RWPE1 (cell line): ENCODE measurements around the gene CPHXL.

Source experiments
- CTCF ChIA-PET: fragments of 350-600 bp; sonication (Branson Sonifier 250); formaldehyde crosslinking; extraction: SDS; loops from one replicate; lab custom pipeline; 2021; lab: Yijun Ruan, JAX
- POLR2A ChIA-PET: fragments of 400-600 bp; formaldehyde crosslinking; extraction: SDS; loops from one replicate; lab custom pipeline; 2020; ENCODE audit warnings: antibody characterized with exemption; ENCODE audit not compliant: low non-redundant PET; lab: Yijun Ruan, JAX
- DNase-seq: peaks from one replicate; pipeline ENCODE4 v3.0.0; 2012; ENCODE audit warnings: low spot score
- H3K27ac ChIP-seq: fragments of 450-650 bp; 2 replicates; pipeline ENCODE4 v1.5.1; 2017
- TF ChIP-seq, protein P1 (sequence below): fragments of 450-650 bp; conservative IDR thresholded peaks from 2 replicates; pipeline ENCODE4 v1.5.1; 2017; ENCODE audit warnings: low read depth, mild to moderate bottlenecking

Gene CPHXL

GRCh38 chr16:75745823-75746222, 19.5 kb upstream of the CPHXL start:
- ChIA-PET CTCF (interaction anchor here (1.2 kb wide), 1 partner anchor 18 kb away, joined by 3 read pairs; no protein-coding TSS in a partner anchor), POLR2A (no interaction called here)
- TF ChIP-seq, protein P1, sequence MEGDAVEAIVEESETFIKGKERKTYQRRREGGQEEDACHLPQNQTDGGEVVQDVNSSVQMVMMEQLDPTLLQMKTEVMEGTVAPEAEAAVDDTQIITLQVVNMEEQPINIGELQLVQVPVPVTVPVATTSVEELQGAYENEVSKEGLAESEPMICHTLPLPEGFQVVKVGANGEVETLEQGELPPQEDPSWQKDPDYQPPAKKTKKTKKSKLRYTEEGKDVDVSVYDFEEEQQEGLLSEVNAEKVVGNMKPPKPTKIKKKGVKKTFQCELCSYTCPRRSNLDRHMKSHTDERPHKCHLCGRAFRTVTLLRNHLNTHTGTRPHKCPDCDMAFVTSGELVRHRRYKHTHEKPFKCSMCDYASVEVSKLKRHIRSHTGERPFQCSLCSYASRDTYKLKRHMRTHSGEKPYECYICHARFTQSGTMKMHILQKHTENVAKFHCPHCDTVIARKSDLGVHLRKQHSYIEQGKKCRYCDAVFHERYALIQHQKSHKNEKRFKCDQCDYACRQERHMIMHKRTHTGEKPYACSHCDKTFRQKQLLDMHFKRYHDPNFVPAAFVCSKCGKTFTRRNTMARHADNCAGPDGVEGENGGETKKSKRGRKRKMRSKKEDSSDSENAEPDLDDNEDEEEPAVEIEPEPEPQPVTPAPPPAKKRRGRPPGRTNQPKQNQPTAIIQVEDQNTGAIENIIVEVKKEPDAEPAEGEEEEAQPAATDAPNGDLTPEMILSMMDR = no peak
- H3K27ac ChIP-seq = no peak overlapping the region
- DNase-seq = no peak

DNA sequence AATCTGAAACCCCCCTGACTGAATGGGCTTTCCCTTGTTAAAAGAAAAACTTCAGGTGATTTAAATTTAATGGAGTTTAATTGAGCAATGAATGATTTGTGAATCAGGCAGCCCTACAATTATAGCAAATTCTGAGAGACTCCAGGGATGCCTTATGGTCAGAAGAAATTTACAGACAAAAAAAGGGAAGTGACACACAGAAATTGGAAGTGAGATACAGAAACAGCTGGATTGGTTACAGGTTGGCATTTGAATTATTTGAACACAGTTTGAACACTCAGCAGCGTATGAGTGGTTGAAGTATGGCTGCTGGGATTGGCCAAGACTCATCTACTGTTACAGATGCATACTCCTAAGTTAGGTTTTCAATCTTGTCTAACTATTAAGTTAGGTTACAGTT, 19.0 kb upstream of the CPHXL start:
- CTCF ChIA-PET = no interaction called here
- TF ChIP-seq, protein P1 = no peak
- no peak overlapping the region for H3K27ac ChIP-seq

GRCh38 chr16:75742424-75743047, 16.2 kb upstream of the CPHXL start:
- CTCF ChIA-PET = no interaction called here
- POLR2A ChIA-PET = no interaction called here
- DNase-seq = no peak

More for the DNA sequence above, 19.0 kb upstream of the CPHXL start:
- POLR2A ChIA-PET = no interaction called here
- no peak for DNase-seq

DNA sequence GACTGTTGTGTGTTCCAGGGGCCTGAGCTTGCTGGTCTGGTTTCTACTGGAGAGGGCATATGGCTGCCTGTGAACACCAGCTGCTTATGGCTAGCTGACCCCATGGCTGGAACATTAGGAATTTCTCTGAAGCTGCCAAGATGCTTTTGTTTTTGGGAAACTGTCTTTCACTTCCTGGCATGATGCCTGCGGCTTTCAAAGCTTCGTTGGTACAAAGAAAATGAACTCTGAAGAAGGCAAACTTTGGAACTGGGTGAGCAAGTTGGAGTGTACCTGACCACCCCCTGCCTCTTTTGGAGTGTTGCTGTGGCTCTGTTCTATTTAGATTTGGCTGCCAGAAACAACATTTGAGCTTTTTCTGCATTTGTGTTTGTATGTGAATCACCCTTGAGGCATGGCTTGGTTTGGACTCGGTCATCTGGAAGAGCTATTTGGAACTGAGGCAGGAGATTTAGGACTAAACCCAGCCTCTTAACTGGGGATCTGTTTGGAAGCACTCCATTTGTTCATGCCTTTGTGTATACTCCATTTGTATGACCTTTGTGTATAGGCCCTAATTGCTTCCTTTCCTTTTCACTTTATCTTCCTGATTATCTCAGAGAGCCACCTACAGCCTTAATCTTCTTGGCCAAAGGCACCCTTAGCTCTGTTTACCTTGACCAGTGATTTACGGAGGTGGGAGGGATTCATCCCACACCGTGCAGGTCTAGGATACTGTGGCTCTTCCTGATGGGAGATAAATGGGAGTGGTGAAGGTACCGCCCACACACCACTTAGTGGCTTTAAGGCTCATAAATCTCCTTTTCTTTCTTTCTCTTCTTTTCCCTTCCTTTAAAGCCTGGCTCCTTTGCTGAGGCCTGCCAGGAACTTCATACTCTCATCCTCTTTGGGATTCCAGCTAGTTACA, 7.3 kb upstream of the CPHXL start:
- H3K27ac ChIP-seq = no peak overlapping the region
- DNase-seq = no peak
- TF ChIP-seq, protein P1 = no peak
- ChIA-PET POLR2A (no interaction called here), CTCF (interaction anchor here (0.7 kb wide), 1 partner anchor 1929 kb away, joined by 3 read pairs; no protein-coding TSS in a partner anchor)

More at GRCh38 chr16:75742424-75743047, 16.2 kb upstream of the CPHXL start:
- TF ChIP-seq, protein P1 = no peak
- H3K27ac ChIP-seq = no peak overlapping the region

DNA sequence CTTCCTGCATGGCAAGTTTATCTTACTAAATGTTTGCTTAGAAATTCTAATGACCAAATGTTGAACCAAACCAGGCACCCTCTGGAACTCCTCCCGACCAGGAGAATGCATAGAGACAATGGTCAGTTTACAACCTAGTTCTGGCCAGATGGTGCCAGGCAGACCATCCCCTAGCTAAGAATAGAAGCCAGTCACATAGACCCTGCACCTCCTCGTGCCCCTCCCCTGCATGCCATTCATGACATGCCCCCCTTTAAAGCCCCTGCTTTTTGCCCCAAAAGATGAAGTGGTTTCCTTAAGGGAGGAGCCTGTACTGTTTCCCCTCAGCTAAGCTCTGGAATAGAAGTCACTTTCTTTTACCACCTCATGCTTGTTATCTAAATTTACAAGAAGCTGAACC, 6.6 kb upstream of the CPHXL start:
- H3K27ac ChIP-seq = no peak overlapping the region
- ChIA-PET POLR2A (no interaction called here), CTCF (no interaction called here)
- TF ChIP-seq, protein P1 = no peak
- DNase-seq = no peak

DNA sequence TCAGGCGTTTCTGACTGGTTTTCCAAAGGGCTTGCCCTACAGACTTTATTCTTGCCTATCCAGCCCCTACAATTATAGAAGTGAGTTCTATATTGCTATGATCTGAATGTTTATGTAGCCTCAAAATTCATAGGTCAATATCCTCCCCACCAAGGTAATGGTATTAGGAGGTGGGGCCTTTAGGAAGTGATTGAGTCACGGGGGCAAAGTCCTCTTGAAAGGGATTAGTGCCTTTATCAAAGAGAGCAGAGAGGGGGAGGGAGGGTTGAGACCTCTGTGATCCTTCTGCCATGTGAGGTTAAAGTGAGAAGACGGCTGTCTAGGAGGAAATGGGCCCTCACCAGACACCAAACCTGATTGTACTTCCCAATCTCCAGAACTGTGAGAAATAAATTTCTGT, 931 bp upstream of the CPHXL start:
- ChIA-PET CTCF (no interaction called here), POLR2A (no interaction called here)
- H3K27ac ChIP-seq = no peak overlapping the region
- TF ChIP-seq, protein P1 = no peak
- DNase-seq = no peak
